GM12878 (cell line): ENCODE data around the gene PLCB2. TPM values are rescaled to one million over a fixed set of nuclear protein-coding genes. Genes with fewer than 3 reads are reported as not detected.

Experiments used
- ATF7 ChIP-seq: fragments of 450-650 bp; IDR thresholded peaks from 2 replicates; pipeline ENCODE4 v1.6.1; 2016; ENCODE audit warnings: low read depth, mild to moderate bottlenecking
- CHD4 ChIP-seq: fragments of 200-600 bp; sonication (generic); IDR thresholded peaks from 2 replicates; pipeline ENCODE4 v1.6.1; 2016; ENCODE audit warnings: mild to moderate bottlenecking
- DPF2 ChIP-seq: fragments of 450-650 bp; IDR thresholded peaks from 2 replicates; pipeline ENCODE4 v1.6.1; 2017; ENCODE audit warnings: mild to moderate bottlenecking
- HSF1 ChIP-seq: fragments of 150-350 bp; IDR thresholded peaks from 2 replicates; pipeline ENCODE4 v1.6.1; 2014; ENCODE audit warnings: mild to moderate bottlenecking, low read depth, low read length
- IRF5 ChIP-seq: fragments of 450-650 bp; IDR thresholded peaks from 2 replicates; pipeline ENCODE4 v1.6.1; 2017; ENCODE audit warnings: borderline replicate concordance
- KDM1A ChIP-seq: fragments of 200-600 bp; sonication (generic); IDR thresholded peaks from 2 replicates; pipeline ENCODE4 v1.6.1; 2016; ENCODE audit warnings: borderline replicate concordance
- KLF5 ChIP-seq: fragments of 450-650 bp; IDR thresholded peaks from 2 replicates; pipeline ENCODE4 v1.6.1; 2014; ENCODE audit warnings: mild to moderate bottlenecking; ENCODE audit not compliant: partially characterized antibody
- MYC ChIP-seq: IDR thresholded peaks from 2 replicates; pipeline ENCODE4 v1.6.1; 2011; ENCODE audit warnings: mild to moderate bottlenecking, low read length, moderate library complexity, inconsistent platforms; ENCODE audit not compliant: insufficient read depth, insufficient replicate concordance, insufficient read length, severe bottlenecking
- NBN ChIP-seq: fragments of 450-650 bp; IDR thresholded peaks from 2 replicates; pipeline ENCODE4 v1.6.1; 2016
- NFYB ChIP-seq: IDR thresholded peaks from 2 replicates; pipeline ENCODE4 v1.6.1; 2011; ENCODE audit warnings: low read depth, mild to moderate bottlenecking, low read length, improper control_type of control experiment, moderate library complexity; ENCODE audit not compliant: insufficient read depth
- NR2C2 ChIP-seq: IDR thresholded peaks from 2 replicates; pipeline ENCODE4 v1.6.1; 2011; ENCODE audit warnings: borderline replicate concordance, low read depth; ENCODE audit not compliant: control insufficient read depth, insufficient read length
- PAX8 ChIP-seq: fragments of 450-650 bp; IDR thresholded peaks from 2 replicates; pipeline ENCODE4 v1.6.1; 2017; ENCODE audit warnings: mild to moderate bottlenecking, moderate library complexity
- POLR2A ChIP-seq: IDR thresholded peaks from 2 replicates; pipeline ENCODE4 v1.6.1; 2011; ENCODE audit warnings: low read depth, mild to moderate bottlenecking, low read length
- POLR2AphosphoS5 ChIP-seq: IDR thresholded peaks from 2 replicates; pipeline ENCODE4 v1.6.1; 2011; ENCODE audit warnings: mild to moderate bottlenecking, low read length, inconsistent platforms
- RB1 ChIP-seq: fragments of 450-650 bp; formaldehyde crosslinking; IDR thresholded peaks from 2 replicates; pipeline ENCODE4 v1.6.1; 2017; ENCODE audit warnings: mild to moderate bottlenecking, borderline replicate concordance
- SMARCA5 ChIP-seq: fragments of 450-650 bp; IDR thresholded peaks from 2 replicates; pipeline ENCODE4 v1.6.1; 2017; ENCODE audit warnings: mild to moderate bottlenecking
- ZNF207 ChIP-seq: fragments of 450-650 bp; IDR thresholded peaks from 2 replicates; pipeline ENCODE4 v1.6.1; 2014; ENCODE audit warnings: antibody characterized with exemption, mild to moderate bottlenecking, borderline replicate concordance
- ZNF274 ChIP-seq: IDR thresholded peaks from one replicate; pipeline ENCODE4 v1.8.0; 2011; ENCODE audit not compliant: insufficient read length, insufficient read depth
- polyA plus RNA-seq, 11 experiments: library from polyadenylated mRNA; depleted of rRNA in 4 of 11; unstranded in 6 of 11; stranded (reverse) in 5 of 11; fragments of >200 nt; fragmentation: Nextera tagmentation in 4 of 11; fragmentation: Illumina TruSeq in 1 of 11; extraction: Ambion mirVana in 4 of 11; extraction: Trizol in 1 of 11; gene quantifications; 1 replicate in 1 of 11; 2 replicates in 10 of 11; pipeline versions ENCODE4 v1.2.1 to v1.2.3, GENCODE V29; 2011 to 2016; ENCODE audit warnings: inconsistent platforms in 2 of 11, missing spikeins in 2 of 11, low read depth in 1 of 11
- total RNA-seq, 4 experiments: library from RNA; depleted of rRNA in 3 of 4; stranded (reverse); fragments of >200 nt in 3 of 4; fragmentation: Illumina TruSeq in 1 of 4; extraction: Trizol in 1 of 4; gene quantifications; 2 replicates each; pipeline versions ENCODE4 v1.2.1 to v1.2.3, GENCODE V29; 2013 to 2021
- TF ChIP-seq, protein P1 (sequence below): IDR thresholded peaks from 2 replicates; pipeline ENCODE4 v1.6.1; 2012; ENCODE audit warnings: mild to moderate bottlenecking, low read depth, low read length
- TF ChIP-seq, protein P2 (sequence below): IDR thresholded peaks from 2 replicates; pipeline ENCODE4 v1.6.1; 2011; ENCODE audit warnings: low read depth, mild to moderate bottlenecking, low read length, moderate library complexity, borderline replicate concordance; ENCODE audit errors: extremely low read depth
- TF ChIP-seq, protein P3 (sequence below): fragments of 450-650 bp; formaldehyde crosslinking; IDR thresholded peaks from 2 replicates; pipeline ENCODE4 v1.5.0; 2022; ENCODE audit warnings: mild to moderate bottlenecking, missing genetic modification characterization

Gene PLCB2
- total and polyA plus RNA-seq, 10 of the 15 experiments (the other 5 are each of a cell fraction or from before 2014, with no cell fraction given) = 1.2 to 39.4 (median 10.7) TPM

DNA sequence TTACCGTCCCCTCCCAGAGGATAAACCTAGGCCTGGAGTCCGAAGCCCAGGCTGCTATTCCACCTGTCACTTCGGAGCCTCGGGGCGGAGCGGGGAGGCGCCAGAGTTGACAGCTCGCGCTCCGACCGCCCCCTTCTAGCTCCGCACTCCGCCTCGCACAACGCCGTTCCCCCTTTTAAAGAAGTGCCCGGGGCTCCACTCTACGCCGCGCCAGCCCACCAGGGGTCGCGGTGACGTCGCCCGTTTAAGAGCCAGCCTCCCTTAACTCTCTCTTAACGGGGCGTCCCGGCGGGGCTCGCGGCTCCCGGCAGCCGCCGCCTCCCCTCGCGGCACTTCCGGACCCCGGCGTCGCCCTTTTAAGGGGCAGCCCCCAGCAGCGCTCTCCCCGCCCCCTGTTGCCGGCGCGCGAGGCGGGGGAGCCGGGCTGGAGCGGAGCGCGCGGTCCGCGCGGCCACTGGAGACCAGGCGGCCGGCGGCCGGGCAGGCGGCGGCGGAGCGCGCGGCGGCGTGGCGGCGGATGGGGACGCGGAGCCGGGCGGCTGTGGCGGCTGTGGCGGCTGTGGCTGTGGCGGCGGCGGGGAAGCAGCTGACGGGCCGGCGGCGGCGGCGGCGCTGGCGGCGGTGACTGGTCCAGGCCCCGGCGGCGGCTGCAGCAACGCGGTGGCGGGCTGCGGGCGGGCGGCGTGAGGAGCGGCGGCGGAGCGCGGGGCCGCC is 15.7 kb upstream of the PLCB2 start, which contains the start of gene INAFM2 (continued):
- TF ChIP-seq HSF1 (no peak), SMARCA5 (no peak), NBN (0 out of 2 replicates have a peak, but pooled peaks have one; percentile 53), MYC (no peak), POLR2AphosphoS5 (no peak), CHD4 (no peak), KLF5 (no peak), RB1 (peak; percentile 56; the same call in 1 of the 2 replicates), ATF7 (no peak), KDM1A (no peak), NR2C2 (no peak), PAX8 (no peak), IRF5 (no peak), ZNF207 (no peak), DPF2 (0 out of 2 replicates have a peak, but pooled peaks have one; percentile 13), NFYB (no peak), ZNF274 (no peak), POLR2A (peak; percentile 41; the same call in 1 of the 2 replicates)
- TF ChIP-seq, protein P1, sequence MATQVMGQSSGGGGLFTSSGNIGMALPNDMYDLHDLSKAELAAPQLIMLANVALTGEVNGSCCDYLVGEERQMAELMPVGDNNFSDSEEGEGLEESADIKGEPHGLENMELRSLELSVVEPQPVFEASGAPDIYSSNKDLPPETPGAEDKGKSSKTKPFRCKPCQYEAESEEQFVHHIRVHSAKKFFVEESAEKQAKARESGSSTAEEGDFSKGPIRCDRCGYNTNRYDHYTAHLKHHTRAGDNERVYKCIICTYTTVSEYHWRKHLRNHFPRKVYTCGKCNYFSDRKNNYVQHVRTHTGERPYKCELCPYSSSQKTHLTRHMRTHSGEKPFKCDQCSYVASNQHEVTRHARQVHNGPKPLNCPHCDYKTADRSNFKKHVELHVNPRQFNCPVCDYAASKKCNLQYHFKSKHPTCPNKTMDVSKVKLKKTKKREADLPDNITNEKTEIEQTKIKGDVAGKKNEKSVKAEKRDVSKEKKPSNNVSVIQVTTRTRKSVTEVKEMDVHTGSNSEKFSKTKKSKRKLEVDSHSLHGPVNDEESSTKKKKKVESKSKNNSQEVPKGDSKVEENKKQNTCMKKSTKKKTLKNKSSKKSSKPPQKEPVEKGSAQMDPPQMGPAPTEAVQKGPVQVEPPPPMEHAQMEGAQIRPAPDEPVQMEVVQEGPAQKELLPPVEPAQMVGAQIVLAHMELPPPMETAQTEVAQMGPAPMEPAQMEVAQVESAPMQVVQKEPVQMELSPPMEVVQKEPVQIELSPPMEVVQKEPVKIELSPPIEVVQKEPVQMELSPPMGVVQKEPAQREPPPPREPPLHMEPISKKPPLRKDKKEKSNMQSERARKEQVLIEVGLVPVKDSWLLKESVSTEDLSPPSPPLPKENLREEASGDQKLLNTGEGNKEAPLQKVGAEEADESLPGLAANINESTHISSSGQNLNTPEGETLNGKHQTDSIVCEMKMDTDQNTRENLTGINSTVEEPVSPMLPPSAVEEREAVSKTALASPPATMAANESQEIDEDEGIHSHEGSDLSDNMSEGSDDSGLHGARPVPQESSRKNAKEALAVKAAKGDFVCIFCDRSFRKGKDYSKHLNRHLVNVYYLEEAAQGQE = no peak
- TF ChIP-seq, protein P2, sequence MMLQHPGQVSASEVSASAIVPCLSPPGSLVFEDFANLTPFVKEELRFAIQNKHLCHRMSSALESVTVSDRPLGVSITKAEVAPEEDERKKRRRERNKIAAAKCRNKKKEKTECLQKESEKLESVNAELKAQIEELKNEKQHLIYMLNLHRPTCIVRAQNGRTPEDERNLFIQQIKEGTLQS = no peak
- TF ChIP-seq, protein P3, sequence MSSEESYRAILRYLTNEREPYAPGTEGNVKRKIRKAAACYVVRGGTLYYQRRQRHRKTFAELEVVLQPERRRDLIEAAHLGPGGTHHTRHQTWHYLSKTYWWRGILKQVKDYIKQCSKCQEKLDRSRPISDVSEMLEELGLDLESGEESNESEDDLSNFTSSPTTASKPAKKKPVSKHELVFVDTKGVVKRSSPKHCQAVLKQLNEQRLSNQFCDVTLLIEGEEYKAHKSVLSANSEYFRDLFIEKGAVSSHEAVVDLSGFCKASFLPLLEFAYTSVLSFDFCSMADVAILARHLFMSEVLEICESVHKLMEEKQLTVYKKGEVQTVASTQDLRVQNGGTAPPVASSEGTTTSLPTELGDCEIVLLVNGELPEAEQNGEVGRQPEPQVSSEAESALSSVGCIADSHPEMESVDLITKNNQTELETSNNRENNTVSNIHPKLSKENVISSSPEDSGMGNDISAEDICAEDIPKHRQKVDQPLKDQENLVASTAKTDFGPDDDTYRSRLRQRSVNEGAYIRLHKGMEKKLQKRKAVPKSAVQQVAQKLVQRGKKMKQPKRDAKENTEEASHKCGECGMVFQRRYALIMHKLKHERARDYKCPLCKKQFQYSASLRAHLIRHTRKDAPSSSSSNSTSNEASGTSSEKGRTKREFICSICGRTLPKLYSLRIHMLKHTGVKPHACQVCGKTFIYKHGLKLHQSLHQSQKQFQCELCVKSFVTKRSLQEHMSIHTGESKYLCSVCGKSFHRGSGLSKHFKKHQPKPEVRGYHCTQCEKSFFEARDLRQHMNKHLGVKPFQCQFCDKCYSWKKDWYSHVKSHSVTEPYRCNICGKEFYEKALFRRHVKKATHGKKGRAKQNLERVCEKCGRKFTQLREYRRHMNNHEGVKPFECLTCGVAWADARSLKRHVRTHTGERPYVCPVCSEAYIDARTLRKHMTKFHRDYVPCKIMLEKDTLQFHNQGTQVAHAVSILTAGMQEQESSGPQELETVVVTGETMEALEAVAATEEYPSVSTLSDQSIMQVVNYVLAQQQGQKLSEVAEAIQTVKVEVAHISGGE (CRISPR knock-in tag) = no peak
